Liver (tissue), 9 donors: ENCODE results near the gene FLT1. TPM values are rescaled to one million over a fixed set of nuclear protein-coding genes. Genes with fewer than 3 reads are reported as not detected.

Source experiments
- DNase-seq: peaks from one replicate; pipeline ENCODE4 v3.0.0-alpha.2; 2017; ENCODE audit warnings: low spot score
- H3K27ac ChIP-seq, 2 donors: one replicate each; pipeline ENCODE4 v1.7.0; 2013; ENCODE audit warnings: inconsistent platforms in 2 of 2, low read length in 2 of 2, control low read depth in 1 of 2, low read depth in 1 of 2, mild to moderate bottlenecking in 1 of 2
- H3K27me3 ChIP-seq, 4 donors: one replicate each; pipeline versions ENCODE4 v1.6.1 to v1.7.0; 2013; ENCODE audit warnings: low read length in 3 of 4, inconsistent platforms in 1 of 4, mild to moderate bottlenecking in 1 of 4, moderate library complexity in 1 of 4; ENCODE audit not compliant: control insufficient read depth in 4 of 4, insufficient read depth in 4 of 4
- H3K36me3 ChIP-seq, 4 donors: one replicate each; pipeline versions ENCODE4 v1.6.1 to v1.7.0; 2013; ENCODE audit warnings: low read length in 3 of 4, mild to moderate bottlenecking in 3 of 4, low read depth in 1 of 4, moderate library complexity in 1 of 4; ENCODE audit not compliant: control insufficient read depth in 4 of 4, insufficient read depth in 3 of 4
- H3K4me1 ChIP-seq, 4 donors: one replicate each; pipeline versions ENCODE4 v1.6.1 to v1.7.0; 2013; ENCODE audit warnings: low read length in 3 of 4, mild to moderate bottlenecking in 3 of 4, moderate library complexity in 1 of 4; ENCODE audit not compliant: control insufficient read depth in 4 of 4, insufficient read depth in 4 of 4
- H3K4me3 ChIP-seq, 3 donors: one replicate each; pipeline versions ENCODE4 v1.6.1 to v1.7.0; 2013; ENCODE audit warnings: low read length in 3 of 3, control low read depth in 1 of 3, low read depth in 1 of 3, mild to moderate bottlenecking in 1 of 3
- H3K9ac ChIP-seq, 2 donors: one replicate each; pipeline ENCODE4 v1.7.0; 2013; ENCODE audit warnings: low read length in 2 of 2, mild to moderate bottlenecking in 2 of 2, moderate library complexity in 2 of 2, control low read depth in 1 of 2, low read depth in 1 of 2
- H3K9me3 ChIP-seq, 4 donors: one replicate each; pipeline versions ENCODE4 v1.6.1 to v1.7.0; 2013; ENCODE audit warnings: low read length in 3 of 4; ENCODE audit not compliant: control insufficient read depth in 4 of 4
- FOXA1 ChIP-seq: IDR thresholded peaks from 2 replicates; pipeline ENCODE4 v1.6.1; 2016; ENCODE audit warnings: antibody characterized with exemption
- GABPA ChIP-seq, 2 donors: IDR thresholded peaks in 1 of 2; conservative IDR thresholded peaks in 1 of 2; 2 replicates each; pipeline ENCODE4 v1.6.1; 2016; ENCODE audit warnings: antibody characterized with exemption in 2 of 2, mild to moderate bottlenecking in 1 of 2, moderate library complexity in 1 of 2
- HNF4A ChIP-seq, 2 donors: conservative IDR thresholded peaks; 2 replicates each; pipeline ENCODE4 v1.6.1; 2016; ENCODE audit warnings: antibody characterized with exemption in 2 of 2, mild to moderate bottlenecking in 2 of 2
- HNF4G ChIP-seq: IDR thresholded peaks from 2 replicates; pipeline ENCODE4 v1.6.1; 2016; ENCODE audit warnings: antibody characterized with exemption
- JUND ChIP-seq, 2 donors: IDR thresholded peaks; 2 replicates each; pipeline ENCODE4 v1.6.1; 2016; ENCODE audit warnings: antibody characterized with exemption in 2 of 2
- NR2F2 ChIP-seq: IDR thresholded peaks from 2 replicates; pipeline ENCODE4 v1.6.1; 2016; ENCODE audit warnings: antibody characterized with exemption
- RAD21 ChIP-seq, 2 donors: IDR thresholded peaks; 2 replicates each; pipeline ENCODE4 v1.6.1; 2016; ENCODE audit warnings: antibody characterized with exemption in 2 of 2, mild to moderate bottlenecking in 2 of 2
- SP1 ChIP-seq: IDR thresholded peaks from 2 replicates; pipeline ENCODE4 v1.6.1; 2018; ENCODE audit warnings: antibody characterized with exemption, mild to moderate bottlenecking
- TAF1 ChIP-seq: conservative IDR thresholded peaks from 2 replicates; pipeline ENCODE4 v1.6.1; 2016; ENCODE audit warnings: antibody characterized with exemption, mild to moderate bottlenecking
- YY1 ChIP-seq: IDR thresholded peaks from 2 replicates; pipeline ENCODE4 v1.6.1; 2016; ENCODE audit warnings: antibody characterized with exemption, mild to moderate bottlenecking
- WGBS: extraction: QIAGEN DNeasy Blood & Tissue Kit; methylation state at CpG from one replicate; pipeline ENCODE4 v1.1.7; 2013; 5-methylcytosine and 5-hydroxymethylcytosine counted together
- polyA plus RNA-seq, 2 donors: library from polyadenylated mRNA; stranded (reverse) in 1 of 2; unstranded in 1 of 2; fragments of 200-250 nt in 1 of 2; fragments of >200 nt in 1 of 2; fragmentation: Nextera tagmentation in 1 of 2; extraction: Ambion mirVana in 1 of 2; gene quantifications; one replicate each; pipeline versions ENCODE4 v1.2.1 to v1.2.3, GENCODE V29; 2013 to 2015
- total RNA-seq, 2 donors: library from RNA; depleted of rRNA; stranded (reverse); fragments of >200 nt; gene quantifications; one replicate each; pipeline ENCODE4 v1.2.3, GENCODE V29; 2014
- TF ChIP-seq, protein P1 (sequence below): fragments of 150-350 bp; IDR thresholded peaks from 2 replicates; pipeline ENCODE4 v1.5.1; 2017; ENCODE audit warnings: improper control_type of control experiment, low read depth, low read length; ENCODE audit not compliant: missing input control
- TF ChIP-seq, protein P2 (sequence below): IDR thresholded peaks from 2 replicates; pipeline ENCODE4 v1.6.1; 2016; ENCODE audit warnings: antibody characterized with exemption, mild to moderate bottlenecking
- TF ChIP-seq, protein P3 (sequence below): IDR thresholded peaks from 2 replicates; pipeline ENCODE4 v1.6.1; 2016; ENCODE audit warnings: antibody characterized with exemption
- TF ChIP-seq, protein P4 (sequence below): IDR thresholded peaks from 2 replicates; pipeline ENCODE4 v1.6.1; 2016; ENCODE audit warnings: antibody characterized with exemption
- TF ChIP-seq, protein P5 (sequence below): IDR thresholded peaks from 2 replicates; pipeline ENCODE4 v1.6.1; 2016; ENCODE audit warnings: antibody characterized with exemption
- donor health status: healthy.
- donor health status: healthy.
- donor health status: healthy.
- donor health status: healthy.
- donor health status: healthy.

Gene FLT1
- total and polyA plus RNA-seq, 4 donors: 4.1 to 19.7 (median 9.3) TPM

DNA sequence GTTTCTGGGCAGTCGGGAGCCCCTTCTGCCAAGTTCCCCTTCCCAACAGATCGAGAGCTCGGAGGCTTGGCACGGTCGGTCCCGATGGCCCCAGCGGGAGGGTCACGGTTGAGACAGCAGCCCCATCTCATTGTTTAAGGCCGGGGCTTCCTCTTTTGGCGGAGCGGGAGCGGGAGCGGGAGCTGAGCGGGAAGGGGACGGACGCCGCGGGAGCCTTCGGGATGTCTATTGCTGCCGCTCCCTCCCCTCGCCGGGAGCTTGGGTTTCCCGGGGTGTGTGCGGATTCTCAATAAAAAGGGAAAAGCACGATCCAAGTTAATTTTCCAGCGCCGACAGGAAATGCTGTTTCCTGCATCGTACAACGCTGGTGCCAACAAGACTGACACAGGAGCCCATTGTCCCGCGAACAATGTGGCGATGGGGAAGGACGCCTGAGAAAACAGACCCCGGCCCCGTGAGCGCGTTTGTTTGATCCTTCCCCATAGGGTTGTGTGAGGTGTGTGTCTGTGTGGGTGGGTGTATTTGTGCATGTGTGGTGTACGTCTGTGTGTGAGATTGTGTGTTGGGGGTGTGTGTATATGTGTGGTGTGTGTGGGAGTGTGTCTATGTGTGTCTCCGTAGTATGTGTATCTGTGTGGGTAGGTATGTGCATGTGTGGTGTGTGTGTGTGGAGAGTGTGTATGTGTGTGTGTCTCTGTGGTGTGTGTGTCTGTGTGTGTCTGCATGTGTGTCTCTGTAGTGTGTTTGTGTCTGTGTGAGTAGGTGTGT lies 36.3 kb upstream of the FLT1 start:
- Histone ChIP-seq H3K4me1 (peaks cover 6 to 22% (median 15%) of the 10 kb centered on the region in 4 donors), H3K9me3 (no peaks in the 10 kb centered on the region), H3K9ac (no peak overlapping the region), H3K27ac (peak overlapping the region; percentile 15 to 54), H3K27me3 (peaks cover 0 to 22% (median 6%) of the 10 kb centered on the region in 4 donors), H3K4me3 (peak overlapping the region in 1 of 3 donors; percentile 47), H3K36me3 (no peaks in the 10 kb centered on the region)
- DNase-seq: no peak
- peak; percentile 51 for TF ChIP-seq NR2F2
- TF ChIP-seq, protein P1, sequence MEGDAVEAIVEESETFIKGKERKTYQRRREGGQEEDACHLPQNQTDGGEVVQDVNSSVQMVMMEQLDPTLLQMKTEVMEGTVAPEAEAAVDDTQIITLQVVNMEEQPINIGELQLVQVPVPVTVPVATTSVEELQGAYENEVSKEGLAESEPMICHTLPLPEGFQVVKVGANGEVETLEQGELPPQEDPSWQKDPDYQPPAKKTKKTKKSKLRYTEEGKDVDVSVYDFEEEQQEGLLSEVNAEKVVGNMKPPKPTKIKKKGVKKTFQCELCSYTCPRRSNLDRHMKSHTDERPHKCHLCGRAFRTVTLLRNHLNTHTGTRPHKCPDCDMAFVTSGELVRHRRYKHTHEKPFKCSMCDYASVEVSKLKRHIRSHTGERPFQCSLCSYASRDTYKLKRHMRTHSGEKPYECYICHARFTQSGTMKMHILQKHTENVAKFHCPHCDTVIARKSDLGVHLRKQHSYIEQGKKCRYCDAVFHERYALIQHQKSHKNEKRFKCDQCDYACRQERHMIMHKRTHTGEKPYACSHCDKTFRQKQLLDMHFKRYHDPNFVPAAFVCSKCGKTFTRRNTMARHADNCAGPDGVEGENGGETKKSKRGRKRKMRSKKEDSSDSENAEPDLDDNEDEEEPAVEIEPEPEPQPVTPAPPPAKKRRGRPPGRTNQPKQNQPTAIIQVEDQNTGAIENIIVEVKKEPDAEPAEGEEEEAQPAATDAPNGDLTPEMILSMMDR: no peak
- peak in 1 of 2 donors; percentile 13 for TF ChIP-seq RAD21 (IDR thresholded peaks at IDR 0.05)
- 3% methylated on average over 39 of the region's 39 CpGs for WGBS

DNA sequence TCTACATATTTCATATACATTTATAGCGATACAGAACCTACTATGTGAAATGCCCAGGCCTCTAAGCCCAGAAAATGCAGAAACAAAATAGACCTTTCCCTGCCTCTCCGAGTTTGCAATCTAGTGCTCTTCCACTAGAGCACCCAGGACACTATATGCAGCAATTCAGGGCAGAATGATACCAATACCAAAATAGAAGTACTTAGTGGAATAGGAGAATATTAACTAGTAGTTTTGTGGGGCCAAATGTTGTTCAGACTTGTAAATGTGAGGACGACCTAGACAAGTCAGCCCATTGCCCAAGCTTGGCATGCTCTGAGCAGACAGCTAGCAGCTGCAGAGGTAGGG lies 35.8 kb upstream of the FLT1 start:
- Histone ChIP-seq H3K4me3 (peak overlapping the region in 1 of 3 donors; percentile 3), H3K9ac (no peak overlapping the region), H3K4me1 (peaks cover 6 to 22% (median 15%) of the 10 kb centered on the region in 4 donors), H3K9me3 (no peaks in the 10 kb centered on the region), H3K27me3 (peaks cover 0 to 22% (median 6%) of the 10 kb centered on the region in 4 donors), H3K36me3 (no peaks in the 10 kb centered on the region), H3K27ac (peak overlapping the region in 1 of 2 donors; percentile 54)
- WGBS: 36% methylated on average over 3 of the region's 3 CpGs
- DNase-seq: no peak
- TF ChIP-seq JUND (IDR thresholded peaks at IDR 0.05) (no peak), GABPA (IDR thresholded peaks at IDR 0.05 in 1 of 2, conservative IDR thresholded peaks at IDR 0.05 in 1 of 2) (no peak), TAF1 (no peak), YY1 (no peak), SP1 (no peak), FOXA1 (no peak), HNF4A (conservative IDR thresholded peaks at IDR 0.05) (no peak), HNF4G (no peak), RAD21 (IDR thresholded peaks at IDR 0.05) (no peak)
- TF ChIP-seq, protein P2, sequence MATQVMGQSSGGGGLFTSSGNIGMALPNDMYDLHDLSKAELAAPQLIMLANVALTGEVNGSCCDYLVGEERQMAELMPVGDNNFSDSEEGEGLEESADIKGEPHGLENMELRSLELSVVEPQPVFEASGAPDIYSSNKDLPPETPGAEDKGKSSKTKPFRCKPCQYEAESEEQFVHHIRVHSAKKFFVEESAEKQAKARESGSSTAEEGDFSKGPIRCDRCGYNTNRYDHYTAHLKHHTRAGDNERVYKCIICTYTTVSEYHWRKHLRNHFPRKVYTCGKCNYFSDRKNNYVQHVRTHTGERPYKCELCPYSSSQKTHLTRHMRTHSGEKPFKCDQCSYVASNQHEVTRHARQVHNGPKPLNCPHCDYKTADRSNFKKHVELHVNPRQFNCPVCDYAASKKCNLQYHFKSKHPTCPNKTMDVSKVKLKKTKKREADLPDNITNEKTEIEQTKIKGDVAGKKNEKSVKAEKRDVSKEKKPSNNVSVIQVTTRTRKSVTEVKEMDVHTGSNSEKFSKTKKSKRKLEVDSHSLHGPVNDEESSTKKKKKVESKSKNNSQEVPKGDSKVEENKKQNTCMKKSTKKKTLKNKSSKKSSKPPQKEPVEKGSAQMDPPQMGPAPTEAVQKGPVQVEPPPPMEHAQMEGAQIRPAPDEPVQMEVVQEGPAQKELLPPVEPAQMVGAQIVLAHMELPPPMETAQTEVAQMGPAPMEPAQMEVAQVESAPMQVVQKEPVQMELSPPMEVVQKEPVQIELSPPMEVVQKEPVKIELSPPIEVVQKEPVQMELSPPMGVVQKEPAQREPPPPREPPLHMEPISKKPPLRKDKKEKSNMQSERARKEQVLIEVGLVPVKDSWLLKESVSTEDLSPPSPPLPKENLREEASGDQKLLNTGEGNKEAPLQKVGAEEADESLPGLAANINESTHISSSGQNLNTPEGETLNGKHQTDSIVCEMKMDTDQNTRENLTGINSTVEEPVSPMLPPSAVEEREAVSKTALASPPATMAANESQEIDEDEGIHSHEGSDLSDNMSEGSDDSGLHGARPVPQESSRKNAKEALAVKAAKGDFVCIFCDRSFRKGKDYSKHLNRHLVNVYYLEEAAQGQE: no peak
- TF ChIP-seq, protein P3, sequence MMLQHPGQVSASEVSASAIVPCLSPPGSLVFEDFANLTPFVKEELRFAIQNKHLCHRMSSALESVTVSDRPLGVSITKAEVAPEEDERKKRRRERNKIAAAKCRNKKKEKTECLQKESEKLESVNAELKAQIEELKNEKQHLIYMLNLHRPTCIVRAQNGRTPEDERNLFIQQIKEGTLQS: no peak
- TF ChIP-seq, protein P4, sequence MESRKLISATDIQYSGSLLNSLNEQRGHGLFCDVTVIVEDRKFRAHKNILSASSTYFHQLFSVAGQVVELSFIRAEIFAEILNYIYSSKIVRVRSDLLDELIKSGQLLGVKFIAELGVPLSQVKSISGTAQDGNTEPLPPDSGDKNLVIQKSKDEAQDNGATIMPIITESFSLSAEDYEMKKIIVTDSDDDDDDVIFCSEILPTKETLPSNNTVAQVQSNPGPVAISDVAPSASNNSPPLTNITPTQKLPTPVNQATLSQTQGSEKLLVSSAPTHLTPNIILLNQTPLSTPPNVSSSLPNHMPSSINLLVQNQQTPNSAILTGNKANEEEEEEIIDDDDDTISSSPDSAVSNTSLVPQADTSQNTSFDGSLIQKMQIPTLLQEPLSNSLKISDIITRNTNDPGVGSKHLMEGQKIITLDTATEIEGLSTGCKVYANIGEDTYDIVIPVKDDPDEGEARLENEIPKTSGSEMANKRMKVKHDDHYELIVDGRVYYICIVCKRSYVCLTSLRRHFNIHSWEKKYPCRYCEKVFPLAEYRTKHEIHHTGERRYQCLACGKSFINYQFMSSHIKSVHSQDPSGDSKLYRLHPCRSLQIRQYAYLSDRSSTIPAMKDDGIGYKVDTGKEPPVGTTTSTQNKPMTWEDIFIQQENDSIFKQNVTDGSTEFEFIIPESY: no peak
- TF ChIP-seq, protein P1: no peak
- TF ChIP-seq, protein P5, sequence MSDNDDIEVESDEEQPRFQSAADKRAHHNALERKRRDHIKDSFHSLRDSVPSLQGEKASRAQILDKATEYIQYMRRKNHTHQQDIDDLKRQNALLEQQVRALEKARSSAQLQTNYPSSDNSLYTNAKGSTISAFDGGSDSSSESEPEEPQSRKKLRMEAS: no peak
